ENCODE results near the gene IPO7.

GRCh38 chr11:9386901-9387300 is 2.4 kb downstream of the IPO7 start:
- TF ChIP-seq FOXK2 (IDR thresholded peaks at IDR 0.05): no peak
- no peak for TF ChIP-seq SP1 (IDR thresholded peaks at IDR 0.05)
- TF ChIP-seq NFRKB (IDR thresholded peaks at IDR 0.05): no peak
- no peak for TF ChIP-seq ELF4 (IDR thresholded peaks at IDR 0.05)
- no peak for TF ChIP-seq CTBP1 (IDR thresholded peaks at IDR 0.05; ENCODE audit: borderline replicate concordance)
- no peak for TF ChIP-seq FOXA1 (IDR thresholded peaks at IDR 0.05)
